Raji (cell line): ENCODE measurements around the gene AKR1C1.

ENCODE experiments used
- POLR2A ChIP-seq: IDR thresholded peaks from 2 replicates; pipeline ENCODE4 v1.6.1; 2011; ENCODE audit warnings: low read depth, low read length, control low read depth; ENCODE audit not compliant: insufficient read depth

AKR1C1 gene

DNA sequence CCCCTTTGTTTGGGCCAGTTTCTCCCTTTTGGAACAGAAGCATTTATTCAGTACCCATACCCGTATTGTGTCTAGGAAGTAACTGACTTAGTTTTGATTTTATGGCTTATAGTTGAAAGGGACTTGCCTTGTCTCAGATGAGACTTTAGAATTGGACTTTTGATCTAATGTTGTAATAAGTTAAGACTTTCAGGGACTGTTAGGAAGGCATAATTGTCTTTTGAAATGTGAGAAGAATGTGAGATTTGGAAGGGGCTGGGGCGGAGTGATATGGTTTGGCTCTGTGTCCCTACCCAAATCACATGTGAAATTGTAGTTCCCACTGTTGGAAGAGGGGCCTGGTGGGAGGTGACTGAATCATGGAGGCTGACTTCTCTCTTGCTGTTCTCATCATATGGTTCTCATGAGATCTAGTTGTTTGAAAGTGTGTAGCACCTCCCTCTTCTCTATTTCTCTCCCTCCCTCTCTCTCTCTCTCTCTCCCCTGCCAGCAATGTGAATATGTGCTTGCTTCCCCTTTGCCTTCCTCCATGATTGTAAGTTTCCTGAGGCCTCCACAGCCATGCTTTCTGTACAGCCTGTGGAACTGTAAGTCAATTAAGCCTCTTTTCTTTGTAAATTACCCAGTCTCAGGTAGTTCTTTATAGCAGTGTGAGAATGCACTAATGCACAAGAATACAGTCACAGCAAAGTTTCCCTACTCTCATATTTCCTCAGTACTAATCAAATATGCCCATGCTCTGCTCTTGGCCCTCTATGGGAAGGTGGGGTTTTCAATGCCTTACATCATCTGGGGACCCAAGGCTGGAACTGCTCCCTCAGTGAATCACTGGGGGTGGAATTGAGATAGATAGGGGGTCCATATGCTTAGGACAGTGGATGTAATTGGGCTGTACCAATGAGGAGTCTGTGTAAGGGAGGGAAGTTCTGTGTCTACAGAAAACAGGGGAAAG lies 17.2 kb upstream of the AKR1C1 start:
- no peak for TF ChIP-seq POLR2A

DNA sequence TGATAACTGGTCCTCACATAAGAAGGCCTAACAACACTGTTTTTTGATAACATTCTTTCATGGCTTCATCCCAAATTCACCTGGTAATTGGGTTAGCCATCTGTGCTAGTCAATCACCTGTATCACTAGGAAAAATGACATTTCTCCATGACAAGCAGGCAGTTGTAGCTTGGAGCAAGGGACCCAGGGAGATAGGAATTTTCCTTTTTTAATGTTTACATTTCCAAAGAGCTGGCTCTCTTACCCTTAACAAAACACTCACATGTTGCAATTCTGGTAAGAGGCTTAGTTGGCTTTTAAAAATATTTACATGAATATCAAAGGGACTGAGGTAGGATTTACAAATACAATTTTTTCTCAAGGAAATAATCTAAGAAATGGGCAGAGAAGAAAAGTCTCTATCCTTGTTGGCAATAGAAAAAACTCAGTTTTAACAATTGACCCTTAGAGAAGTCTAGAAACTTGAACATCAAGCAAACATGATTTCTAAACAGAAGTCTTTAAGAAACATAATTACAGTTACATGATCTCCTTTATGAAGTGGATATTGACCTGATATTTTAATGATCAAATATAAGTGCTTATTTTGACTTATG lies 16.1 kb upstream of the AKR1C1 start:
- TF ChIP-seq POLR2A: no peak

DNA sequence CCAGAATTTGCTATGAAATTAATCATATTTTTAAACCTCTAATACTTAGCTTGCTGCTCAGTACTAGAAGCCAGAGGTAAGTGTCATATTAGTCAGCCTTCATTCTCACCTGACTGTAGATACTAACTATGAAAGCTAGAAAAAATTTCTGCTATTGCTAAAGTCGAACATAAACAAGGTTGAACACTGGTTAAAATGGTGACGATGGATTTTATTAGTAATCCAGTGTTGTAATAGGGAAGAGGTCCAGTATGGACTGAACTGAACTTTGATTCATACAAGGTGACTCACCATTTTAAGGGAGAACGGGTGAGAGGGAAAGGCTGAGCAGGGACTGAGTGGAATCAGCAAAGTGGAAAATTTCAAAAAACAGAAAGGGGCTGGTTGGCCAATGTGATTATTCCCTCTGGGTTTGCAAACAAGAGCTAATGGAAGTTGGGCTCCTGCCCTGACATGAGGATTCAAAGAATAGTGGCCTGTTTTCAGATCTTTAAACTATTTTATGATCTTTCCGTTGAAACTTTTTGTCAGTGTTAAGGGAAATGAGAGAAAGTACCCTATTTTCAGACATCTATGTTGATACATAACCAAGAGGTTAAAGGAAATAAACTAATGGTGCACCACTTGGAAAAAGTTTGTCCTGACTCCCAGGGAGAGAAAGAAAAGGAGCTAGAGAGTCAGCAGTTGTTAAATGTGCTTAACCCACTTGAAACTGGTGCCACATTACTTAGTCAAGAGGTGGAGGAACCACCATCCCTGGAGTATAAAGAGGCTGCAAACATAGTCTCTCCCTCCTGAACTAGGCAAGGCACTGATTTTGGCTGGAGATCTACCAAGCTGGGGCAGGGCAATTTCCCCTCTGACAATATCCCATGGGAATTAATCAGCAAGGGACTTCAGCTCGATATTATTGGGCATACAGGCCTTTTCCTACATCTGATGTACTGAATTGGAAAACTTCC lies 15.3 kb upstream of the AKR1C1 start:
- no peak for TF ChIP-seq POLR2A

DNA sequence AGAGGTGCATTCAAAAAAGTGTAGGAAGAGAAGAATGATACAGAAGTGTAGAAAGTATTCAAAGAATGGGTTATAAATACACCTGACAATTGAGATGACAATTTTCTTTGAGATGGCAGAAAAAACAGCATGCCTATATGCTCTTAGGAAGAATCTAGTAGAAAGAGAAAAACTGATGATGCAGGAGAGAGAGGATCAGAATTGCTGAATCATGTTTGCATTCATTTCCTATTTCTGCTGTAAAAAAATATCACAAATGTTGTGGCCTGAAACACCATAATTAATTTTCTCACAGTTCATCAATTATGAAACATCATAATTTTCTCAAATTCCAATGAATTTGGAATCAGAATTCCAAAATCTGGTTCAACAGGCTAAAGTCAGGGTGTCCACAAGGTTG lies 9.8 kb upstream of the AKR1C1 start:
- no peak for TF ChIP-seq POLR2A

DNA sequence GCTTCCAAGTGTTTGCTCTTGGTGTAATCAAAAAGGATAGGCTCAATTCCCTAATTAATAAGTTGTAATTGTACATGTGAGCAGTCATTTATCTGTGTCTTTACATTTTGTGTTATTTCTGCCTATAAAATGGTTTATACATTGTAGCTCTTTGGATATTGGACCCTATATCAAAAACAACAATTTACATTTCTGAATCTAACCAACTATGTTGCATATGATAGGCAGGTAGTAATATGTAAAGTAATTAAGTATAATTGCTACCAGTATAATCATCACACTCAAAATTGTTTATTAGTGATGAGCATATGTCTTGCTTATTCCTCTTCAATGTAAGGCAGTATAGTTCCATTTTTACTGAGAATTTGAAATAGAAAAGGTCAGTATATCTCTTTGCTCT lies 13.8 kb downstream of the AKR1C1 start:
- TF ChIP-seq POLR2A: no peak

DNA sequence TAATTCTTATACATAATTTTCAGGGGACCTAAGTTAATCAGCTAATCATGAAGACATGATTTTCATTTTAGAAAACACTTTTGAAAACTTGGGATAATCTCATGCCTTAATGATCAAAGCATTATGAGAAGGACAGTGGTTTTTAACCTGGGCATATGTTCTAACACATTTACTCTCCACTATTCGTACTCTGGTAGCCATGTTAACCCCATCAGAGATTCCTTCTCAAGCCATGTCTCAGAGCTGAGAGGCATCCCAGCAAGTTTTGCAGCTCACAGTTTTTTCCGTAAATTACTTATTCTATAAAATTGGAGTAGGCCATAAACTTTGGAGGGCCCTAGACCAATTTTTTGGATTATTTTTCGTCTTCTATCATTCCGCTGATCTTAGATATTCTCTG lies 15.7 kb downstream of the AKR1C1 start:
- no peak for TF ChIP-seq POLR2A

DNA sequence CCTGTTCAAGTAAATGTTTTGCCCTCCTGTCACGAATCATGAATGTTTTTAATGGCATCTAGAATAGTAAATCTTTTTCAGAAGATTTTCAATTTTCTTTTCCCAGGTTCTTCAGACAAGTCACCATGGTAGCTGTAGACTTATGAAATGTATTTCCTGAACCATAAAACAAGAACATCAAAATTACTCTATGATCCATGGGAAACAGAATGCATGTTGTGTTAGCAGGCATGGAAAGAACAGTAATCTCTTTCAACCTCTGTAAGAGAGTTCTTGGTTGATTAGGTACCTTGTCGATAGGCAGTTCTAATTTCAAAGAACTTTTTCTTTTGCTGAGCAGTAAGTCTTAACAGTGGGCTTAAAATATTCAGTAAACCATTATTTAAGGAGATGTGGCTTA lies 17.6 kb downstream of the AKR1C1 start:
- TF ChIP-seq POLR2A: no peak

DNA sequence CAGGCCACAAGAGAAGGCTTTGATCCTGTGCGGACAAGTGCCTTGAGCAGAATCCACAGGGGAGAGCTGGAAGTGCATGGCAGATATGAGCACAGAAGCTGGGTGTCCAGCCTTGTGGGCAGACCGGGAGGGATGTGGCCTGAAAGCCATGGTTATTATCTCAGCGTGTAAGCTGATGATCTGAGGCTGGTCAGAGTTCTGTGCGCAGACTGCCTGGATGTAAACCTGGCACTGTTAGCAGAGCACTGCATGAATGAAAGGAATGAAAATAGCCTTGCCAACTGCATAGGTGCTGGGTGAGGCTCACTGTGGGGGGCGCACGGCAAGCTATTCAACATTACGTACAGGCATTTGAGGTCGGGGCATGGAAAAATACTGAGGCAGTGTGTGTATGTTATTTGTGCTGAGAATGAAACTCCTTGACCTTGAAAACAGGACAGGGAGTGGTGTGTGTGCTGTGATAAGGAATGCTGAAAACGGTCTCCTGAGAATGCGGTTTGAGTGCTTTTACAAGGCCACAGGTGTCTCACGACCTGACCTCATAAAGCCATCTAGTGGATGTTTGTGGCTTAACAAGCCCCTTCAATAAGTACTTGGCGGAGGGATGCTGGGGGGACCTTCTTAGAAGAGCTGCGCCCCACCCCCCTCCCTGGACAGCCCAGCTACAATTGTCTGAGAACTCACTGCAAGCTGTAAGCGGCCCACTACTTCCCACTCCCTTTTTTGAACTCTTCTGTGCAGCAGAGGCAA lies 18.7 kb downstream of the AKR1C1 start:
- TF ChIP-seq POLR2A: no peak

DNA sequence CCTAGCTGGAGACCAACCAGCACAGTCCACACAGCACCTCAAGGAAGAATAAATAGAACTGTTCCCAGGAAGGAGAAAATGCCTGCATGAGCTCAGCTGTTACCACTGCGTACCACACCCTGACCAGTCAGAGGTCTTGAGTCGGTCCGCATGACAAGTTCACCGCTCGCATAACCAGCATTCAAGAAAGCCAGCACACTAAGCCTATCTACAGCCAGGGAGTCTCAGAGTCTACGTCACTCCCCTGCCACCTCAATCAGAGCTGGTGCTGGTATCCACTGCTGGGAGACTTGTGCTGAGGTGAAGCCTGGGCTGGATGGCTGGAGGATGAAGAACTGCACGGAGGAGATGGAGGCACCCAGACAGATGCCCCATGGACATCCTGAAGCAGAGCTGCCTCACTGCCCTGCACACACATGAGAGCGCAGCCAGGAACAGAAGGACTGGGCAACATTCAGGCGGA lies 19.6 kb downstream of the AKR1C1 start:
- no peak for TF ChIP-seq POLR2A

DNA sequence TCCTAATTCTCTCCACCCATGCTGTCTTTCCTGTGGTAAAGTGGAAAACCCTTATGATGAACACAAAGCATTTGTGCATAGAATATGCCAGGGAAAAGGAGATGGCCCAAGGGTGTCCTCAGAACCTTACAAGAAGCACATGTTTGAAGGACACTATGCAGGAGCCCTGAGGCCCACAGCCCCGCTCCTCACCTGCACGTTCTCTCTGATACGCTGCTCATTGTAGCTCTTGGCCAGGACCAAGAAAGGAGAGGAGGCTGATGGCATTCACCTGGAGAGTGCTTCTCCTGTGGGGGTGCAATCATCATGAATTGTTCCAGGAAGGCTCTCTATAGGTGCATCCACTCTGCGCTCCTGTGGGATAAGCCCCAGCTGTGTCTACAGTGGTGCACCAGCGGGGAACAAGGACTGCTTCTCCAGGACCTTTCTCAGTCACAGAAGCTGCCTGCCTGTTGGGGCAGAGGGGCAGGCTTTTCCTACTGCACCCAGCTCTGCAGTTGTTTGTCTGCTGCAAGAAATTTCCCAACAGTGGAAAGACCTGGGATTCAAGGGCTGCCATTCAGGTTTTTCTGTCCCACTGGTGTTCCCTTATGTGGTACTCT lies 20.5 kb downstream of the AKR1C1 start:
- no peak for TF ChIP-seq POLR2A

DNA sequence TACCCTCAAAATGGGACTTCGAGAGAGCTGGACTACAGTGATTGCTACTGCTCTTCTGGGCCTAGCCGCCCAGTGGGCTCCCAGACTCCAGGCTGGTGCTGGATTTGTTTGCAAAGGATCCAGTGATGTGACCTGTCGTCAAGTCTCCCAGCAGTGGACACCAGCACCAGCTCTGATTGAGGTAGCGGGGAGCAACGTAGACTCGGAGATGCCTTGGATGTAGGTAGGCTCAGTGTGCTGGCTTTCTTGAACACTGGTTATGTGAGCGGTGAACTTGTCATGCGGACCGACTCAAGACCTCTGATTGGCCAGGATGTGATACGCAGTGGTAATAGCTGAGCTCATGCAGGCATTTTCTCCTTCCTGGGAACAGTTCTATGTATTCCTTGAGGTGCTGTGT lies 21.0 kb downstream of the AKR1C1 start:
- TF ChIP-seq POLR2A: no peak

DNA sequence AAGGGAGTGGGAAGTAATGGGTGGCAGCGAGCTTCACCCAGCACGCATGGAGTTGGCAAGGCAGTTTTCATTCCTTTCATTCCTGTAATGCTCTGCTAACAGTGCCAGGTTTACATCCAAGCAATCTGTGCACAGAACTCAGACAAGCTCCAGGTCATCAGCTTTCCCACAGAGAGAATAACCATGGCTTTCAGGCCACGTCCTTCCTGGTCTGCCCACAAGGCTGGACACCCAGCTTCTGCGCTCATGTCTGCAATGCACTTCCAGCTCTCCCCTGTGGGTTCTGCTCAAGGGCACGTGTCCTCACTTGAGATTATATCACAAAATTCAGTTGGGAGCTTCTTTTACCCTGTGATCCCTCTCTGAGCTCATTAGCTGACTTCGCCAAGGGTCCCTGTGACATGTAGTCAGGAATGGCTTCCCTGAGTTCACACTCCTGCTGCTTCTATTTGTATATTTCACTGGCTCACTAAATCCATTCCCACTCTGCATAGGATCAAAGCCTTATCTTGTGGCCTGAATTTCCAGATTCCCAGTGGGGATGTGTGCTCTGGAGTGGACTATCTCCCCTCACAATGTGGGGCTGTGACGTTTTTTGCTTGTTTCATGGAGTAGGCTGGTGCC lies 21.9 kb downstream of the AKR1C1 start:
- no peak for TF ChIP-seq POLR2A

DNA sequence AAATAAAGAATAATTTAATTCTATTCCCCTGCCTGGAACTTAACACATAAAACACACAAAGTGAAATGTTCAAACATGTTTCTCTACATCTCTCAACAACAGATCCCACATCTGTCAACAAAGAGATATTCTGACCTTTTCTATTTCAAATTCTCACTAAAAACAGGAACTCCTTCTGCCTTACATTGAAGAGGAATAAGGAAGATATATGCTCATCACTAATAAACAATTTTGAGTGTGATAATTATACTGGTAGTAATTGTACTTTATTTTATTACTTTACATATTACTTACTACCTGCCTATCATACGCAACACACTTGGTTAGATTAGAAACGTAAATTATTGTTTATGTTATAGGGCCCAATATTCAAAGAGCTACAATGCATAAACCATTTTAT lies 27.0 kb downstream of the AKR1C1 start:
- TF ChIP-seq POLR2A: no peak

DNA sequence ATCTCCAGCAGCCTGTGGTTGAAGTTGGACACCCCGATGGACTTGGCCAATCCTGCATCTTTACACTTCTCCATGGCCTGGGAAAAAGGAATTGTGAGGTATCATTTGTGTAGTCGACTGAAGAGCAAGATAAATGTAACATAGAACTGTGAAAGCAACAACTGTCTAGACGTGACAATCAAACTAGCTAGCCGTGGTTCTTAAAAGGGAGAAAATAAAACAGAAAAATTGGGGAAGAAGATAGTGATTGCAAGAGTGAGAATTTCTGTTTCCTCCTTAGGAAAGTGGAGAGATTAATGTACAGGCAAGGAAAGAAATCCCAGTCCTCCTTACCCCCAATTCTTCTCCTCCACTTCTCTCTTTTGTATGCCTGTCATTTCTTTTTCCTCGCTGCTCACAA lies 35.5 kb downstream of the AKR1C1 start:
- TF ChIP-seq POLR2A: no peak
